Measurements from ENCODE around the gene MRPL51.

DNA sequence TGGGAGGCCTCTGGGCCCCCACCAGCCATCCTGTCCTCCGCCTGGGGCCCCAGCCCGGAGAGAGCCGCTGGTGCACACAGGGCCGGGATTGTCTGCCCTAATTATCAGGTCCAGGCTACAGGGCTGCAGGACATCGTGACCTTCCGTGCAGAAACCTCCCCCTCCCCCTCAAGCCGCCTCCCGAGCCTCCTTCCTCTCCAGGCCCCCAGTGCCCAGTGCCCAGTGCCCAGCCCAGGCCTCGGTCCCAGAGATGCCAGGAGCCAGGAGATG is 40.5 kb upstream of the MRPL51 start:
- TF ChIP-seq, protein P1, sequence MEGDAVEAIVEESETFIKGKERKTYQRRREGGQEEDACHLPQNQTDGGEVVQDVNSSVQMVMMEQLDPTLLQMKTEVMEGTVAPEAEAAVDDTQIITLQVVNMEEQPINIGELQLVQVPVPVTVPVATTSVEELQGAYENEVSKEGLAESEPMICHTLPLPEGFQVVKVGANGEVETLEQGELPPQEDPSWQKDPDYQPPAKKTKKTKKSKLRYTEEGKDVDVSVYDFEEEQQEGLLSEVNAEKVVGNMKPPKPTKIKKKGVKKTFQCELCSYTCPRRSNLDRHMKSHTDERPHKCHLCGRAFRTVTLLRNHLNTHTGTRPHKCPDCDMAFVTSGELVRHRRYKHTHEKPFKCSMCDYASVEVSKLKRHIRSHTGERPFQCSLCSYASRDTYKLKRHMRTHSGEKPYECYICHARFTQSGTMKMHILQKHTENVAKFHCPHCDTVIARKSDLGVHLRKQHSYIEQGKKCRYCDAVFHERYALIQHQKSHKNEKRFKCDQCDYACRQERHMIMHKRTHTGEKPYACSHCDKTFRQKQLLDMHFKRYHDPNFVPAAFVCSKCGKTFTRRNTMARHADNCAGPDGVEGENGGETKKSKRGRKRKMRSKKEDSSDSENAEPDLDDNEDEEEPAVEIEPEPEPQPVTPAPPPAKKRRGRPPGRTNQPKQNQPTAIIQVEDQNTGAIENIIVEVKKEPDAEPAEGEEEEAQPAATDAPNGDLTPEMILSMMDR (IDR thresholded peaks at IDR 0.05; ENCODE audit: insufficient read depth, low read depth, low read length): no peak
- no peak for TF ChIP-seq EZH2 (IDR thresholded peaks at IDR 0.05; ENCODE audit: insufficient read depth, low read length)

Measured in astrocyte (in vitro differentiated cells and primary cell).